HEK293T (cell line): Measurements from ENCODE around the gene TFIP11.

Experiments used
- CTCF ChIA-PET: fragments of 350-600 bp; formaldehyde crosslinking; extraction: SDS; loops from one replicate; lab custom pipeline; 2021; ENCODE audit warnings: antibody characterized with exemption, inconsistent platforms; lab: Yijun Ruan, JAX
- POLR2A ChIA-PET: fragments of 350-600 bp; formaldehyde crosslinking; extraction: SDS; loops from one replicate; lab custom pipeline; 2020; ENCODE audit warnings: antibody characterized with exemption, inconsistent platforms; lab: Yijun Ruan, JAX
- DNase-seq: peaks from one replicate; pipeline ENCODE4 v3.0.0; 2012; ENCODE audit warnings: mixed read lengths; ENCODE audit errors: extremely low spot score
- ARNT ChIP-seq: fragments of 450-650 bp; IDR thresholded peaks from 2 replicates; pipeline ENCODE4 v1.6.1; 2017; ENCODE audit warnings: mild to moderate bottlenecking
- BHLHE40 ChIP-seq: fragments of 450-650 bp; IDR thresholded peaks from 2 replicates; pipeline ENCODE4 v1.6.1; 2016; ENCODE audit warnings: mild to moderate bottlenecking, moderate library complexity, borderline replicate concordance
- CTBP1 ChIP-seq: fragments of 450-650 bp; IDR thresholded peaks from 2 replicates; pipeline ENCODE4 v1.6.1; 2016; ENCODE audit warnings: borderline replicate concordance
- ELF4 ChIP-seq: fragments of 450-650 bp; IDR thresholded peaks from 2 replicates; pipeline ENCODE4 v1.6.1; 2017; ENCODE audit warnings: antibody characterized with exemption
- FOXA1 ChIP-seq: fragments of 450-650 bp; IDR thresholded peaks from 2 replicates; pipeline ENCODE4 v1.6.1; 2016; ENCODE audit warnings: mild to moderate bottlenecking
- FOXK2 ChIP-seq: fragments of 450-650 bp; IDR thresholded peaks from 2 replicates; pipeline ENCODE4 v1.6.1; 2016; ENCODE audit warnings: mild to moderate bottlenecking
- FOXM1 ChIP-seq: fragments of 450-650 bp; IDR thresholded peaks from 2 replicates; pipeline ENCODE4 v1.6.1; 2017; ENCODE audit warnings: mild to moderate bottlenecking, borderline replicate concordance
- HDGF ChIP-seq: fragments of 450-650 bp; IDR thresholded peaks from 2 replicates; pipeline ENCODE4 v1.6.1; 2017; ENCODE audit warnings: antibody characterized with exemption, borderline replicate concordance
- L3MBTL2 ChIP-seq: fragments of 450-650 bp; conservative IDR thresholded peaks from 2 replicates; pipeline ENCODE4 v1.6.1; 2016; ENCODE audit warnings: mild to moderate bottlenecking
- LEF1 ChIP-seq: fragments of 450-650 bp; IDR thresholded peaks from 2 replicates; pipeline ENCODE4 v1.6.1; 2017; ENCODE audit warnings: mild to moderate bottlenecking, borderline replicate concordance
- NFRKB ChIP-seq: fragments of 450-650 bp; IDR thresholded peaks from 2 replicates; pipeline ENCODE4 v1.6.1; 2016; ENCODE audit warnings: mild to moderate bottlenecking, moderate library complexity
- SP1 ChIP-seq: fragments of 450-650 bp; IDR thresholded peaks from 2 replicates; pipeline ENCODE4 v1.6.1; 2017
- SUZ12 ChIP-seq: fragments of 450-650 bp; IDR thresholded peaks from 2 replicates; pipeline ENCODE4 v1.6.1; 2016; ENCODE audit warnings: mild to moderate bottlenecking
- TARDBP ChIP-seq: fragments of 450-650 bp; IDR thresholded peaks from 2 replicates; pipeline ENCODE4 v1.6.1; 2016
- ZNF384 ChIP-seq: fragments of 450-650 bp; IDR thresholded peaks from 2 replicates; pipeline ENCODE4 v1.6.1; 2016
- TF ChIP-seq, protein P1 (sequence below): fragments of 450-650 bp; IDR thresholded peaks from 2 replicates; pipeline ENCODE4 v1.6.1; 2016

Gene TFIP11

DNA sequence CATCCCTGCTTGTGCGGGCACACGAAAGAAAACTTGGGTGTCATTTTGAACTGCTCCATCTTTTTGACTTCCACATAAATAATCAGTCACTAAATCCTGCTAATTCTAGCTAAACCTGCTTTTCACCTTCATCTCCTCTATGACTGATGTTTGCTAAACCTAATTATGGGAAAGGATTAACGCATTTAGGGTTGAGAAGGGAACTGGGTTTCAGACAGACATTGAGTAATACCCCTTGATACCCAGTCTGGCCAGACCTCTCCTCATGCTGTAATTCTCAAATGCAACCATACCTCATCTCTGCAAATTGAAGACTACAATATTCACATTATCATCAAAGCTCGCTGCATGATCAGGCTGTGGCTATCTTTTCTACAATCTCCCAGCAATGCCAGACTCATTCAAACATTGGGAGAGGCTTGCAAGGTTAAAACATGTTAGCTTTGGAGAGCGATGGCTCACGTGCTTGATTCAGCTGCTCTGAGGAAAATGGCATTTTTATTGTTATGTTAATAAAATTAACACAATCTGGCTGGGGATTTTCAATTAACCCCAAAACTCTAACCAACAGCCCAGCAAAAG lies 31.1 kb downstream of the TFIP11 start:
- POLR2A ChIA-PET = interaction anchor here (1.2 kb wide), 1 partner anchor 76 kb away, joined by 3 read pairs; no protein-coding TSS in a partner anchor
- CTCF ChIA-PET = interaction anchor here (0.9 kb wide), 1 partner anchor 10 kb away, joined by 3 read pairs; no protein-coding TSS in a partner anchor
- TF ChIP-seq TARDBP = no peak
- TF ChIP-seq SUZ12 = no peak
- no peak for TF ChIP-seq ZNF384
- TF ChIP-seq FOXM1 = no peak
- no peak for TF ChIP-seq BHLHE40
- TF ChIP-seq L3MBTL2 = no peak
- no peak for TF ChIP-seq SP1
- TF ChIP-seq HDGF = no peak
- TF ChIP-seq CTBP1 = no peak
- TF ChIP-seq LEF1 = no peak
- TF ChIP-seq, protein P1, sequence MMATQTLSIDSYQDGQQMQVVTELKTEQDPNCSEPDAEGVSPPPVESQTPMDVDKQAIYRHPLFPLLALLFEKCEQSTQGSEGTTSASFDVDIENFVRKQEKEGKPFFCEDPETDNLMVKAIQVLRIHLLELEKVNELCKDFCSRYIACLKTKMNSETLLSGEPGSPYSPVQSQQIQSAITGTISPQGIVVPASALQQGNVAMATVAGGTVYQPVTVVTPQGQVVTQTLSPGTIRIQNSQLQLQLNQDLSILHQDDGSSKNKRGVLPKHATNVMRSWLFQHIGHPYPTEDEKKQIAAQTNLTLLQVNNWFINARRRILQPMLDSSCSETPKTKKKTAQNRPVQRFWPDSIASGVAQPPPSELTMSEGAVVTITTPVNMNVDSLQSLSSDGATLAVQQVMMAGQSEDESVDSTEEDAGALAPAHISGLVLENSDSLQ = no peak
- TF ChIP-seq NFRKB = no peak
- TF ChIP-seq ELF4 = no peak
- no peak for TF ChIP-seq FOXA1
- TF ChIP-seq FOXK2 = no peak
- no peak for TF ChIP-seq ARNT

GRCh38 chr22:26480611-26480932 lies 31.7 kb downstream of the TFIP11 start:
- POLR2A ChIA-PET = interaction anchor here (1.2 kb wide), 1 partner anchor 75 kb away, joined by 3 read pairs; no protein-coding TSS in a partner anchor
- DNase-seq = no peak
- no peak for TF ChIP-seq SP1
- TF ChIP-seq FOXK2 = no peak
- no peak for TF ChIP-seq LEF1
- TF ChIP-seq, protein P1 = no peak
- TF ChIP-seq FOXM1 = no peak
- no peak for TF ChIP-seq ZNF384
- no peak for TF ChIP-seq SUZ12
- CTCF ChIA-PET = interaction anchor here (0.9 kb wide), 1 partner anchor 11 kb away, joined by 3 read pairs; no protein-coding TSS in a partner anchor

More for the DNA sequence above, 31.1 kb downstream of the TFIP11 start:
- DNase-seq = no peak

- DNase-seq = no peak
- POLR2A ChIA-PET = interaction anchor here (1.2 kb wide), 1 partner anchor 75 kb away, joined by 3 read pairs; no protein-coding TSS in a partner anchor
- CTCF ChIA-PET = interaction anchor here (1.0 kb wide), 1 partner anchor 19 kb away, joined by 3 read pairs; no protein-coding TSS in a partner anchor
- TF ChIP-seq LEF1 = no peak
- no peak for TF ChIP-seq ELF4
- TF ChIP-seq, protein P1 = no peak
- TF ChIP-seq SUZ12 = no peak
- TF ChIP-seq FOXA1 = no peak
- no peak for TF ChIP-seq FOXK2
- no peak for TF ChIP-seq ARNT
- TF ChIP-seq FOXM1 = no peak
- TF ChIP-seq CTBP1 = no peak
- no peak for TF ChIP-seq TARDBP
- no peak for TF ChIP-seq NFRKB
- no peak for TF ChIP-seq L3MBTL2
- TF ChIP-seq BHLHE40 = no peak
- no peak for TF ChIP-seq SP1
- TF ChIP-seq HDGF = no peak
- no peak for TF ChIP-seq ZNF384
These were observed 32.3 kb downstream of the TFIP11 start for GRCh38 chr22:26479792-26480610.

DNA sequence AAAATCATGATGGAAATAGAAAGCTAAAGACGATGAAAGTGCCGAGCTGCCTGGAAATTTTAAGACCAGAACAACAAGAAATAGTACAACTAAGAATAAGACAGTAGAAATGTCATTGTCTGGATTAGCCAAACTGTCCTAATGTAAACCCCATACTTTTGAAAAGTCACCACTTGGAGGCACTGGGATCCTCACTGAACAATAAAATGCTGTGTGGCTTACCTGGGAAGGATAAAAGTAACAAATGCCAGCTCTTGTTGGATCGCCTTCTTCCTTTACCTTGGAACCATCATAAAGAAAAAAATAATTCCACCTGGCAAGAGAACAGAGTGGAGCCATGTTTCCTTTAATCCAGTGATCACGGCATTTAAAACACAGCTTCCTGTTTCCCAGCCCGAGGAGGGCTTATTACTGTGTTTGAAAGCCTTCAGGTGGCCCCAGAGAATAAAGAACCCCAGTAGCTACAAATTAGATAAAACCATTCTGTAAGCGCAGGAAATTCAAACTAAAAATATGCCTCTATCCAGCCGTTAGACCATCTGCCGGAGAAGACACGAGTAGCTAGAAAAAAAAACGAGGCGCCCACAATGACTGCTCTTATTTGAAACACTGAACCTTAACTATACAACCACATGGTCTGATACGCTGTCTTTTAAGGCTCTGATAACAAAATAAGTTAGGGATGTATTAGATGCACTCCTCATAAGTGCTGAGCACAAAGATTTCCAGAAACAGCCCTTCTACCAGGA lies 33.1 kb downstream of the TFIP11 start:
- TF ChIP-seq, protein P1 = no peak
- TF ChIP-seq ZNF384 (no peak), ELF4 (no peak), SP1 (no peak), SUZ12 (no peak), FOXA1 (no peak), BHLHE40 (no peak), LEF1 (no peak), FOXM1 (no peak), HDGF (no peak), CTBP1 (no peak), L3MBTL2 (no peak), FOXK2 (no peak), NFRKB (no peak), TARDBP (no peak)
- POLR2A ChIA-PET = no interaction called here
- CTCF ChIA-PET = interaction anchor here (1.0 kb wide), 1 partner anchor 19 kb away, joined by 3 read pairs; no protein-coding TSS in a partner anchor
- no peak for DNase-seq
